ENCODE measurements around the gene ST14. TPM values are rescaled to one million over a fixed set of nuclear protein-coding genes. Genes with fewer than 3 reads are reported as not detected.

Gene ST14
- total RNA-seq, 2 donors from 2014 or later, result 17.5 to 21.7 TPM

DNA sequence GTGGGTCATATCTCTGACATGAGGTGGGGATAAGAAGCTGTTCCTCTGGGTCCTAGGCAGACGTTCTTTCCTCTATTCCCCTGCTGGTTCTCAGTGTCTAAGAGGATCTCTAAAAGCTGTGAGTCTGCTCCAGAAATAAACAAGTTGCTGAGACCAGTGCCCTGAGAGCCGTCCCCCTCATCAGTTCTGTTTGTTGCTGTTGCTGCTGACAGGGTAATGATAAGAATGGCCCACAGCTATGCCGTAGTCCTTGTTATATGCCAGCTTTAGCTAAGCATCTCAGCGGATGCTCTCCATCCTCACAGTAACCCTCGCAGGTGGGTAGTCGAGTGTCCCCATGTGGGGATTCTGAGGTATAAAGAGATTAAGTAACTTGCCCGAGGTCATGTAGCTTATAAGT, 23.5 kb upstream of the ST14 start:
- Mint-ChIP-seq H3K27ac (no peak overlapping the region), H3K4me3 (no peak overlapping the region), H3K9me3 (peaks cover 7% of the 10 kb centered on the region), H3K4me1 (no peaks in the 10 kb centered on the region), H3K36me3 (ENCODE audit: low read depth) (peaks cover 94% of the 10 kb centered on the region), H3K27me3 (ENCODE audit: insufficient read depth) (no peaks in the 10 kb centered on the region)
- WGBS, 2 experiments (ENCODE audit: insufficient coverage in 1 of 2, insufficient read length in 1 of 2), result 93 to 94% methylated on average over 7 of the region's 7 CpGs
- peaks cover 99% of the 10 kb centered on the region for H3K36me3 ChIP-seq (ENCODE audit: control insufficient read depth, insufficient read depth, low read length)
- H3K27me3 ChIP-seq (ENCODE audit: control insufficient read depth, insufficient read depth, low read length, poor library complexity, severe bottlenecking), result no peaks in the 10 kb centered on the region
- no peak overlapping the region for H3K9ac ChIP-seq (ENCODE audit: extremely low read depth, low read length, poor library complexity, severe bottlenecking)
- H3K27ac ChIP-seq (ENCODE audit: low read depth, low read length), result no peak overlapping the region
- no peaks in the 10 kb centered on the region for H3K4me1 ChIP-seq (ENCODE audit: control insufficient read depth, insufficient read depth, low read length)
- no peaks in the 10 kb centered on the region for H3K9me3 ChIP-seq (ENCODE audit: control insufficient read depth, low read length)
- DNase-seq, result no peak
- H3K4me3 ChIP-seq (ENCODE audit: low read length), result no peak overlapping the region
- TF ChIP-seq, protein P1, sequence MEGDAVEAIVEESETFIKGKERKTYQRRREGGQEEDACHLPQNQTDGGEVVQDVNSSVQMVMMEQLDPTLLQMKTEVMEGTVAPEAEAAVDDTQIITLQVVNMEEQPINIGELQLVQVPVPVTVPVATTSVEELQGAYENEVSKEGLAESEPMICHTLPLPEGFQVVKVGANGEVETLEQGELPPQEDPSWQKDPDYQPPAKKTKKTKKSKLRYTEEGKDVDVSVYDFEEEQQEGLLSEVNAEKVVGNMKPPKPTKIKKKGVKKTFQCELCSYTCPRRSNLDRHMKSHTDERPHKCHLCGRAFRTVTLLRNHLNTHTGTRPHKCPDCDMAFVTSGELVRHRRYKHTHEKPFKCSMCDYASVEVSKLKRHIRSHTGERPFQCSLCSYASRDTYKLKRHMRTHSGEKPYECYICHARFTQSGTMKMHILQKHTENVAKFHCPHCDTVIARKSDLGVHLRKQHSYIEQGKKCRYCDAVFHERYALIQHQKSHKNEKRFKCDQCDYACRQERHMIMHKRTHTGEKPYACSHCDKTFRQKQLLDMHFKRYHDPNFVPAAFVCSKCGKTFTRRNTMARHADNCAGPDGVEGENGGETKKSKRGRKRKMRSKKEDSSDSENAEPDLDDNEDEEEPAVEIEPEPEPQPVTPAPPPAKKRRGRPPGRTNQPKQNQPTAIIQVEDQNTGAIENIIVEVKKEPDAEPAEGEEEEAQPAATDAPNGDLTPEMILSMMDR (conservative IDR thresholded peaks at IDR 0.05), result no peak

DNA sequence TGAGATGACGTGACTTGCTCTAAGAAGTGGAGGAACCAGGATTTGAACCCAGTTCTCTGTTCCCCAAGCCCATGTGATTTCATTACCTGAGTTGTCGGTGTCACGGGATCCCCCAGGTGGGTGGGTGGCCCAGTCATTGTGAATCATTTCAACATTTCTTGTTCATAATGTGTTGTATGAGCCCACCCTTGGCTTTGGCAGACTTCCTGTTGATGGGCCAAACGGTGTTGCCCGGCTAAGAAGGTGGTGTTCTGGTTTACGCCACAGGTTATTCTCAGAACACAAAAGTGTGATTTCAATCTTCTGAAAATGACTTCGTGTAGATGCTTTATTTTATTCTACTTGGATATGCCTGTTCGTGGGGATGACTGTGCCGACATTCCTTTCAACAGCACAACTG, 21.6 kb upstream of the ST14 start:
- Histone ChIP-seq H3K27me3 (ENCODE audit: control insufficient read depth, insufficient read depth, low read length, poor library complexity, severe bottlenecking) (no peaks in the 10 kb centered on the region), H3K36me3 (ENCODE audit: control insufficient read depth, insufficient read depth, low read length) (peaks cover 99% of the 10 kb centered on the region), H3K27ac (ENCODE audit: low read depth, low read length) (no peak overlapping the region), H3K9ac (ENCODE audit: extremely low read depth, low read length, poor library complexity, severe bottlenecking) (no peak overlapping the region), H3K4me1 (ENCODE audit: control insufficient read depth, insufficient read depth, low read length) (no peaks in the 10 kb centered on the region), H3K4me3 (ENCODE audit: low read length) (no peak overlapping the region), H3K9me3 (ENCODE audit: control insufficient read depth, low read length) (no peaks in the 10 kb centered on the region)
- no peak overlapping the region for H3K27ac Mint-ChIP-seq
- H3K27me3 Mint-ChIP-seq (ENCODE audit: insufficient read depth), result no peaks in the 10 kb centered on the region
- no peak overlapping the region for H3K4me3 Mint-ChIP-seq
- peaks cover 2% of the 10 kb centered on the region for H3K9me3 Mint-ChIP-seq
- TF ChIP-seq, protein P1 (conservative IDR thresholded peaks at IDR 0.05), result no peak
- 95% methylated on average over 6 to 9 of the region's 9 CpGs for WGBS, 2 experiments (ENCODE audit: insufficient coverage in 1 of 2, insufficient read length in 1 of 2)
- peaks cover 93% of the 10 kb centered on the region for H3K36me3 Mint-ChIP-seq (ENCODE audit: low read depth)
- H3K4me1 Mint-ChIP-seq, result no peaks in the 10 kb centered on the region
- no peak for DNase-seq

DNA sequence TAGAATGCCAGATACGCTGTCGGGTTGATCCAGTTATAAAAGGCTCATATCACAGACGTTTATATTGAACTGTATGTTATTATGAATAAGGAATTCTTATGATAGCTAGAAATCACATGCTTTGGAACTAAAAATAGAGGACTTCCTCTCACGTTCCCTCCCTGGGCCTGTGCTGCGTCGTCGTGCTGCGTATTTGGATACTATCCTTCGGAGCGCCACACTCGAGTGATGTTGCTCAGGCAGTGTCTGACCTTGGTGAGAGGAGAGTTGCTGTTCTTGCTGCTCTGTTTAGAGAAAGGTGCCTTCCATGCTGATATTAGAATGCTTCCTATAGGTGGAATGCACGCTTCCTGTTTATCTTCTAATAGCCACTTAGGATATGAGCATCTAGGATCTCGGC, 20.2 kb upstream of the ST14 start:
- no peak overlapping the region for H3K4me3 ChIP-seq (ENCODE audit: low read length)
- TF ChIP-seq, protein P1 (conservative IDR thresholded peaks at IDR 0.05), result no peak

More for the DNA sequence above, 20.2 kb upstream of the ST14 start:
- no peak for DNase-seq
- no peak overlapping the region for H3K9ac ChIP-seq (ENCODE audit: extremely low read depth, low read length, poor library complexity, severe bottlenecking)
- peaks cover 99% of the 10 kb centered on the region for H3K36me3 ChIP-seq (ENCODE audit: control insufficient read depth, insufficient read depth, low read length)
- Mint-ChIP-seq H3K36me3 (ENCODE audit: low read depth) (peaks cover 87% of the 10 kb centered on the region), H3K9me3 (no peaks in the 10 kb centered on the region), H3K4me1 (no peaks in the 10 kb centered on the region), H3K27me3 (ENCODE audit: insufficient read depth) (no peaks in the 10 kb centered on the region), H3K4me3 (no peak overlapping the region), H3K27ac (peak overlapping the region; percentile 11)
- H3K27ac ChIP-seq (ENCODE audit: low read depth, low read length), result no peak overlapping the region
- no peaks in the 10 kb centered on the region for H3K4me1 ChIP-seq (ENCODE audit: control insufficient read depth, insufficient read depth, low read length)
- no peaks in the 10 kb centered on the region for H3K9me3 ChIP-seq (ENCODE audit: control insufficient read depth, low read length)
- WGBS, 2 experiments (ENCODE audit: insufficient coverage in 1 of 2, insufficient read length in 1 of 2), result 95 to 98% methylated on average over 3 to 13 of the region's 13 CpGs
- H3K27me3 ChIP-seq (ENCODE audit: control insufficient read depth, insufficient read depth, low read length, poor library complexity, severe bottlenecking), result no peaks in the 10 kb centered on the region
